Measurements from ENCODE around the gene TP53I13.

- TF ChIP-seq CTCF (IDR thresholded peaks at IDR 0.05; ENCODE audit: low read depth, low read length) (no peak), POLR2A (IDR thresholded peaks at IDR 0.05; ENCODE audit: extremely low read depth, insufficient read length) (no peak), MAX (IDR thresholded peaks at IDR 0.05; ENCODE audit: low read depth, low read length) (no peak), MYC (IDR thresholded peaks at IDR 0.05; ENCODE audit: low read depth, low read length) (no peak)
These were observed 4.7 kb upstream of the TP53I13 start for GRCh38 chr17:29563816-29564215.
